Neural progenitor cell (in vitro differentiated cells): Measurements from ENCODE around the gene TUBB6. TPM values are rescaled to one million over a fixed set of nuclear protein-coding genes. Genes with fewer than 3 reads are reported as not detected.

Experiments used
- DNase-seq: peaks from one replicate; pipeline ENCODE4 v3.0.0-alpha.2; 2016; ENCODE audit warnings: low spot score
- H2AFZ ChIP-seq: fragments of 200-600 bp; sonication (generic); replicated peaks from 2 replicates; pipeline ENCODE4 v1.6.1; 2016; ENCODE audit warnings: antibody characterized with exemption
- H3F3A ChIP-seq: fragments of 200-600 bp; sonication (generic); 2 replicates; pipeline ENCODE4 v1.6.1; 2016; ENCODE audit warnings: antibody characterized with exemption, low read depth
- H3K27ac ChIP-seq: fragments of 200-600 bp; sonication (generic); 2 replicates; pipeline ENCODE4 v1.5.1; 2016; ENCODE audit warnings: mild to moderate bottlenecking
- H3K27me3 ChIP-seq: fragments of 200-600 bp; sonication (generic); 2 replicates; pipeline ENCODE4 v1.6.1; 2016; ENCODE audit warnings: mild to moderate bottlenecking, moderate library complexity
- H3K36me3 ChIP-seq: fragments of 200-600 bp; sonication (generic); 2 replicates; pipeline ENCODE4 v1.5.1; 2016
- H3K4me1 ChIP-seq: fragments of 200-600 bp; sonication (generic); 2 replicates; pipeline ENCODE4 v1.6.1; 2016; ENCODE audit warnings: mixed run types
- H3K4me2 ChIP-seq: fragments of 200-600 bp; sonication (generic); 2 replicates; pipeline ENCODE4 v1.6.1; 2016
- H3K4me3 ChIP-seq: fragments of 200-600 bp; sonication (generic); 2 replicates; pipeline ENCODE4 v1.5.1; 2016
- H3K79me2 ChIP-seq: fragments of 200-600 bp; sonication (generic); 2 replicates; pipeline ENCODE4 v1.6.1; 2016; ENCODE audit warnings: low read depth
- H3K9ac ChIP-seq: fragments of 200-600 bp; sonication (generic); 2 replicates; pipeline ENCODE4 v1.6.1; 2016
- H3K9me3 ChIP-seq: fragments of 200-600 bp; sonication (generic); 2 replicates; pipeline ENCODE4 v1.5.1; 2016; ENCODE audit warnings: low read depth
- H4K20me1 ChIP-seq: fragments of 200-600 bp; sonication (generic); 2 replicates; pipeline ENCODE4 v1.6.1; 2016; ENCODE audit warnings: low read depth
- H3K27ac Mint-ChIP-seq: 3 replicates; pipeline ENCODE4 v1.8.0; 2021; ENCODE audit warnings: mixed read lengths
- H3K27me3 Mint-ChIP-seq: 2 replicates; pipeline ENCODE4 v1.8.0; 2022; ENCODE audit warnings: low read depth, mild to moderate bottlenecking, inconsistent platforms, moderate library complexity, mixed read lengths; ENCODE audit not compliant: insufficient read depth
- H3K36me3 Mint-ChIP-seq: 3 replicates; pipeline ENCODE4 v1.8.0; 2021; ENCODE audit warnings: mixed read lengths
- H3K4me1 Mint-ChIP-seq: 3 replicates; pipeline ENCODE4 v1.8.0; 2021; ENCODE audit warnings: mixed read lengths
- H3K4me3 Mint-ChIP-seq: 3 replicates; pipeline ENCODE4 v1.8.0; 2021; ENCODE audit warnings: mild to moderate bottlenecking, moderate library complexity, mixed read lengths
- H3K9me3 Mint-ChIP-seq: 3 replicates; pipeline ENCODE4 v1.8.0; 2020; ENCODE audit warnings: mixed read lengths
- EZH2 ChIP-seq: fragments of 200-600 bp; sonication (generic); IDR thresholded peaks from 2 replicates; pipeline ENCODE4 v1.6.1; 2017; ENCODE audit warnings: antibody characterized with exemption, mild to moderate bottlenecking, moderate library complexity
- EZH2phosphoT487 ChIP-seq: fragments of 200-600 bp; sonication (generic); IDR thresholded peaks from 2 replicates; pipeline ENCODE4 v1.6.1; 2017; ENCODE audit warnings: antibody characterized with exemption
- total RNA-seq: library from RNA; depleted of rRNA; stranded (reverse); fragments of >200 nt; gene quantifications from 2 replicates; pipeline ENCODE4 v1.2.3, GENCODE V29; 2015; ENCODE audit warnings: low replicate concordance
- TF ChIP-seq, protein P1 (sequence below): fragments of 200-600 bp; sonication (generic); IDR thresholded peaks from 2 replicates; pipeline ENCODE4 v1.5.1; 2017; ENCODE audit warnings: antibody characterized with exemption, mild to moderate bottlenecking

The TUBB6 gene
- total RNA-seq, 1 donor from 2014 or later: 92.7 TPM

DNA sequence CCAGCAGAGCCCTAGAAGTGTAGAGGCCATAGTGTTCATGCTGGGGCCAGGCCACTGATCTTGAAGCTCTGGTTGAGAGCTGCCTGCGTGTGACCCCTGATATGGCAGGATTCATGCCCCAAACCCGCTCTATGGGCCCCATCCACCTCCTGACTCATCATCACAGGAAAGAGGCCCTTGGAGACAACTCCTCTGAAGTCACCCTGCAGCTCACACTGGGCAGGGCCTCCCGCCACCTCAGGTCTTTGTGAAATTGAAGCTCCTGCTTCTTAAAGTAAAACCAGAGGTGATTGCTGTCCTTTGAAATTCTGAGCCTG lies 12.0 kb upstream of the TUBB6 start:
- Mint-ChIP-seq H3K4me3 (no peak overlapping the region), H3K9me3 (peaks cover 2% of the 10 kb centered on the region)
- H3K9ac ChIP-seq: no peak overlapping the region

DNA sequence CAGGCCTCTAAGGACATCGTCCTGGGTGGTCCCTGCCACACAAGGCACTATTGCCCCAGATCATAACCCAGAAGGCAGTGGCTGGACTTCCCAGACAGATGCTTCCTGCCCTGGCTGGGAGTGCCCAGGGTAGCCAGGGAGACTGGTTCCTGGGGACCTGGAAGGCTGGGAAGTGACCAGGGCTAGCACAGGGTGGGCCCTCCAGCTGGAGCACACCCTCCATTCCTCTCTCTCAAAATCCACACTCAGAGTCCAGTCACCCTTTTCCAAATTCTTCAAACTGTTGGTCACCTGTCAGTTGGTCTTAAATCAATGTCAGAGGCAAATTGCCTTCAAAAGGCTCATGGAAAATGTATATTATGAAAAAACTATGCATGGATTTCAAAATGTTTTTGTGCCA lies 11.6 kb upstream of the TUBB6 start:
- Mint-ChIP-seq H3K4me3 (no peak overlapping the region), H3K27ac (no peak overlapping the region), H3K4me1 (peaks cover 3% of the 10 kb centered on the region), H3K9me3 (peaks cover 2% of the 10 kb centered on the region), H3K36me3 (no peaks in the 10 kb centered on the region), H3K27me3 (peaks cover 2% of the 10 kb centered on the region)
- no peaks in the 10 kb centered on the region for H3K27me3 ChIP-seq
- H3K4me1 ChIP-seq: no peaks in the 10 kb centered on the region
- no peak overlapping the region for H3K4me3 ChIP-seq
- no peaks in the 10 kb centered on the region for H4K20me1 ChIP-seq
- no peaks in the 10 kb centered on the region for H3F3A ChIP-seq
- no peak overlapping the region for H3K9ac ChIP-seq
- H3K4me2 ChIP-seq: no peak overlapping the region
- no peaks in the 10 kb centered on the region for H3K79me2 ChIP-seq
- no peak overlapping the region for H3K27ac ChIP-seq
- H3K9me3 ChIP-seq: no peaks in the 10 kb centered on the region
- TF ChIP-seq EZH2phosphoT487 (no peak), EZH2 (no peak)
- TF ChIP-seq, protein P1, sequence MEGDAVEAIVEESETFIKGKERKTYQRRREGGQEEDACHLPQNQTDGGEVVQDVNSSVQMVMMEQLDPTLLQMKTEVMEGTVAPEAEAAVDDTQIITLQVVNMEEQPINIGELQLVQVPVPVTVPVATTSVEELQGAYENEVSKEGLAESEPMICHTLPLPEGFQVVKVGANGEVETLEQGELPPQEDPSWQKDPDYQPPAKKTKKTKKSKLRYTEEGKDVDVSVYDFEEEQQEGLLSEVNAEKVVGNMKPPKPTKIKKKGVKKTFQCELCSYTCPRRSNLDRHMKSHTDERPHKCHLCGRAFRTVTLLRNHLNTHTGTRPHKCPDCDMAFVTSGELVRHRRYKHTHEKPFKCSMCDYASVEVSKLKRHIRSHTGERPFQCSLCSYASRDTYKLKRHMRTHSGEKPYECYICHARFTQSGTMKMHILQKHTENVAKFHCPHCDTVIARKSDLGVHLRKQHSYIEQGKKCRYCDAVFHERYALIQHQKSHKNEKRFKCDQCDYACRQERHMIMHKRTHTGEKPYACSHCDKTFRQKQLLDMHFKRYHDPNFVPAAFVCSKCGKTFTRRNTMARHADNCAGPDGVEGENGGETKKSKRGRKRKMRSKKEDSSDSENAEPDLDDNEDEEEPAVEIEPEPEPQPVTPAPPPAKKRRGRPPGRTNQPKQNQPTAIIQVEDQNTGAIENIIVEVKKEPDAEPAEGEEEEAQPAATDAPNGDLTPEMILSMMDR: no peak
- H3K36me3 ChIP-seq: no peaks in the 10 kb centered on the region
- H2AFZ ChIP-seq: no peak overlapping the region
- DNase-seq: no peak

More for the DNA sequence above, 12.0 kb upstream of the TUBB6 start:
- H3K4me3 ChIP-seq: no peak overlapping the region
- no peak overlapping the region for H2AFZ ChIP-seq
- no peak overlapping the region for H3K4me2 ChIP-seq
- H3K27ac ChIP-seq: no peak overlapping the region
- TF ChIP-seq EZH2phosphoT487: no peak
- no peak for TF ChIP-seq EZH2
- TF ChIP-seq, protein P1: no peak
- Mint-ChIP-seq H3K27me3 (peaks cover 2% of the 10 kb centered on the region), H3K4me1 (peaks cover 3% of the 10 kb centered on the region), H3K36me3 (no peaks in the 10 kb centered on the region), H3K27ac (no peak overlapping the region)
- no peaks in the 10 kb centered on the region for H3K36me3 ChIP-seq
- no peaks in the 10 kb centered on the region for H3K4me1 ChIP-seq
- H3K9me3 ChIP-seq: no peaks in the 10 kb centered on the region
- H3K27me3 ChIP-seq: no peaks in the 10 kb centered on the region
- no peak for DNase-seq
- no peaks in the 10 kb centered on the region for H4K20me1 ChIP-seq
- no peaks in the 10 kb centered on the region for H3F3A ChIP-seq
- H3K79me2 ChIP-seq: no peaks in the 10 kb centered on the region

DNA sequence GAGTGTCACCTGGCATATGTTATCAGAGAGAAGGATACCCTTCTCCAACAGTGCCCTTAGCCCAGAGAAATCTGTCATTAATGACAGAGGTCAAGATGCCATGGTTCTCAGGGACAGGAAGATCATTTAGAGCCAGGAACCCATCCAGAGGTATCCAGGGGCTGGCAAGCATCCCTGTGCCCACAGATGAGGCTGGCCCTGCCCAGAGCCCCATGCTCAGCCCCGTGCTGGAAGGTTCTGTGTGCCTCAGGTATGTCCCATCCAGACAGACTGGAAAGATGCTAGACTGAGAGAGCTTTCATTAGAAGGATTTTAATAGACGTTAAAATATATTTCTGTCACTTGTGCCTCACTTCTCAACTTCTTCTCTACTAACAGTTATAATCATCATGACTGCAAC lies 8.2 kb upstream of the TUBB6 start:
- Histone ChIP-seq H3K4me3 (no peak overlapping the region), H3K4me2 (no peak overlapping the region), H3K27ac (no peak overlapping the region), H3K4me1 (no peaks in the 10 kb centered on the region), H3K9ac (no peak overlapping the region), H3K36me3 (no peaks in the 10 kb centered on the region), H3F3A (no peaks in the 10 kb centered on the region), H3K9me3 (no peaks in the 10 kb centered on the region), H4K20me1 (no peaks in the 10 kb centered on the region), H3K27me3 (peaks cover 6% of the 10 kb centered on the region), H3K79me2 (no peaks in the 10 kb centered on the region), H2AFZ (no peak overlapping the region)
- Mint-ChIP-seq H3K9me3 (peaks cover 2% of the 10 kb centered on the region), H3K4me3 (no peak overlapping the region), H3K27ac (no peak overlapping the region), H3K36me3 (no peaks in the 10 kb centered on the region), H3K27me3 (peaks cover 3% of the 10 kb centered on the region), H3K4me1 (no peaks in the 10 kb centered on the region)
- TF ChIP-seq EZH2phosphoT487 (no peak), EZH2 (no peak)
- TF ChIP-seq, protein P1: no peak
- no peak for DNase-seq
